Panc1 (cell line): ENCODE results near the gene TMEM50B.

Experiments
- POLR2AphosphoS5 ChIP-seq: IDR thresholded peaks from 2 replicates; pipeline ENCODE4 v1.6.1; 2012; ENCODE audit warnings: mild to moderate bottlenecking, low read depth, low read length, moderate library complexity
- TF ChIP-seq, protein P1 (sequence below): fragments of 450-650 bp; IDR thresholded peaks from 2 replicates; pipeline ENCODE4 v1.5.1; 2017; ENCODE audit warnings: mild to moderate bottlenecking

DNA sequence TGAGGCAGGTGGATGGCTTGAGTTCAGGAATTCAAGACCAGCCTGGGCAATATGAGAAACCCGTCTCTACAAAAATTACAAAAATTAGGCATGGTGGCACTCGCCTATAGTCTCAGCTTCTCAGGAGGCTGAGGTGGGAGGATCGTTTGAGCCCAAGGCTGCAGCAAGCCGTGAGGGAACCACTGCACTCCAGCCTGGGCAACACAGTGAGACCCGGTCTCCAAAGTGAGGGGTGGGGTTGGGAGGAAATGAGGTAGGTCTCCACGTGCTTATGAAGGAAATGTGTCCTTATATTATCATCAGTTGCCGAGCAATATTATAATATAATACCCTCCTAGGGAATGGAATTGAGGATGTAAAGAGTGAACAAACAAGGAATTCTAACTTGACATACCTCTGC lies 2.7 kb downstream of the TMEM50B start:
- TF ChIP-seq, protein P1, sequence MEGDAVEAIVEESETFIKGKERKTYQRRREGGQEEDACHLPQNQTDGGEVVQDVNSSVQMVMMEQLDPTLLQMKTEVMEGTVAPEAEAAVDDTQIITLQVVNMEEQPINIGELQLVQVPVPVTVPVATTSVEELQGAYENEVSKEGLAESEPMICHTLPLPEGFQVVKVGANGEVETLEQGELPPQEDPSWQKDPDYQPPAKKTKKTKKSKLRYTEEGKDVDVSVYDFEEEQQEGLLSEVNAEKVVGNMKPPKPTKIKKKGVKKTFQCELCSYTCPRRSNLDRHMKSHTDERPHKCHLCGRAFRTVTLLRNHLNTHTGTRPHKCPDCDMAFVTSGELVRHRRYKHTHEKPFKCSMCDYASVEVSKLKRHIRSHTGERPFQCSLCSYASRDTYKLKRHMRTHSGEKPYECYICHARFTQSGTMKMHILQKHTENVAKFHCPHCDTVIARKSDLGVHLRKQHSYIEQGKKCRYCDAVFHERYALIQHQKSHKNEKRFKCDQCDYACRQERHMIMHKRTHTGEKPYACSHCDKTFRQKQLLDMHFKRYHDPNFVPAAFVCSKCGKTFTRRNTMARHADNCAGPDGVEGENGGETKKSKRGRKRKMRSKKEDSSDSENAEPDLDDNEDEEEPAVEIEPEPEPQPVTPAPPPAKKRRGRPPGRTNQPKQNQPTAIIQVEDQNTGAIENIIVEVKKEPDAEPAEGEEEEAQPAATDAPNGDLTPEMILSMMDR, result no peak
- no peak for TF ChIP-seq POLR2AphosphoS5
